Thymus (tissue), 11 donors: ENCODE measurements around the gene LSM7. TPM values are rescaled to one million over a fixed set of nuclear protein-coding genes. Genes with fewer than 3 reads are reported as not detected.
A peak's percentile ranks its signal among the peaks of the same experiment; 100 is the strongest.

Source experiments
- DNase-seq, 9 donors: peaks; one replicate each; pipeline ENCODE4 v3.0.0-alpha.2; 2013; ENCODE audit warnings: low spot score in 9 of 9, low read depth in 6 of 9, missing footprints in 1 of 9
- H3K27ac ChIP-seq, 2 donors: one replicate each; pipeline ENCODE4 v1.5.1; 2013; ENCODE audit warnings: control low read depth in 1 of 2, low read depth in 1 of 2, low read length in 1 of 2, mild to moderate bottlenecking in 1 of 2, moderate library complexity in 1 of 2
- H3K27me3 ChIP-seq, 2 donors: one replicate each; pipeline ENCODE4 v1.5.1; 2013; ENCODE audit warnings: low read length in 1 of 2; ENCODE audit not compliant: control insufficient read depth in 2 of 2, insufficient read depth in 1 of 2
- H3K36me3 ChIP-seq, 2 donors: one replicate each; pipeline ENCODE4 v1.5.1; 2013; ENCODE audit warnings: low read length in 1 of 2, mild to moderate bottlenecking in 1 of 2, moderate library complexity in 1 of 2; ENCODE audit not compliant: control insufficient read depth in 2 of 2, insufficient read depth in 2 of 2
- H3K4me1 ChIP-seq, 2 donors: one replicate each; pipeline ENCODE4 v1.5.1; 2013; ENCODE audit warnings: low read length in 2 of 2; ENCODE audit not compliant: control insufficient read depth in 2 of 2, insufficient read depth in 2 of 2
- H3K4me3 ChIP-seq, 2 donors: one replicate each; pipeline ENCODE4 v1.5.1; 2013; ENCODE audit warnings: low read length in 2 of 2, control low read depth in 1 of 2, mild to moderate bottlenecking in 1 of 2
- H3K9me3 ChIP-seq, 2 donors: one replicate each; pipeline ENCODE4 v1.5.1; 2013; ENCODE audit warnings: low read length in 1 of 2, mild to moderate bottlenecking in 1 of 2; ENCODE audit not compliant: control insufficient read depth in 2 of 2, insufficient read depth in 1 of 2
- WGBS: extraction: QIAGEN DNeasy Blood & Tissue Kit; methylation state at CpG from one replicate; pipeline ENCODE4 v1.1.7; 2013; 5-methylcytosine and 5-hydroxymethylcytosine counted together
- polyA plus RNA-seq: library from polyadenylated mRNA; stranded (reverse); fragments of 200-250 nt; gene quantifications from one replicate; pipeline ENCODE4 v1.2.3, GENCODE V29; 2013
- total RNA-seq: library from RNA; stranded (reverse); fragments of 120-200 nt; gene quantifications from one replicate; pipeline ENCODE4 v1.2.4, GENCODE V29; 2013
- donor health status: healthy.

Gene LSM7
- total and polyA plus RNA-seq, 2 donors: 175 to 243 TPM

- Histone ChIP-seq H3K27ac (no peak overlapping the region), H3K9me3 (peaks cover 1 to 18% of the 10 kb centered on the region in 2 donors), H3K4me3 (peak overlapping the region; percentile 90 to 95), H3K27me3 (no peaks in the 10 kb centered on the region), H3K36me3 (peaks cover under 1 to 14% of the 10 kb centered on the region in 2 donors), H3K4me1 (peaks cover 44 to 63% of the 10 kb centered on the region in 2 donors)
- WGBS: 91% methylated on average over 13 of the region's 13 CpGs
- no peak for DNase-seq
Observed at GRCh38 chr19:2329501-2329916, 1.1 kb upstream of the LSM7 start.

- peaks cover 43 to 63% of the 10 kb centered on the region in 2 donors for H3K4me1 ChIP-seq
Observed at GRCh38 chr19:2329149-2329478, 728 bp upstream of the LSM7 start.

GRCh38 chr19:2327773-2328400, 499 bp downstream of the LSM7 start:
- peak in 7 of 9 donors; percentile 30 to 80 (median 52) for DNase-seq
- Histone ChIP-seq H3K36me3 (peaks cover 10 to 28% of the 10 kb centered on the region in 2 donors), H3K27me3 (no peaks in the 10 kb centered on the region), H3K9me3 (peaks cover 0 to 5% of the 10 kb centered on the region in 2 donors), H3K4me1 (peaks cover 35 to 51% of the 10 kb centered on the region in 2 donors), H3K27ac (peak overlapping the region; percentile 81 to 84), H3K4me3 (peak overlapping the region; percentile 90 to 95)
- 1% methylated on average over 18 of the region's 18 CpGs for WGBS

More at GRCh38 chr19:2329149-2329478, 728 bp upstream of the LSM7 start:
- 12% methylated on average over 16 of the region's 16 CpGs for WGBS
- peak overlapping the region; percentile 26 to 58 for H3K27ac ChIP-seq
- peaks cover 0 to 14% of the 10 kb centered on the region in 2 donors for H3K9me3 ChIP-seq
- H3K4me3 ChIP-seq: peak overlapping the region; percentile 90 to 95
- H3K27me3 ChIP-seq: no peaks in the 10 kb centered on the region
- DNase-seq: no peak
- H3K36me3 ChIP-seq: peaks cover 5 to 17% of the 10 kb centered on the region in 2 donors

GRCh38 chr19:2326699-2327360, 1.6 kb downstream of the LSM7 start:
- H3K4me3 ChIP-seq: no peak overlapping the region
- no peak for DNase-seq
- H3K9me3 ChIP-seq: peaks cover 0 to 3% of the 10 kb centered on the region in 2 donors
- H3K27me3 ChIP-seq: no peaks in the 10 kb centered on the region
- WGBS: 90% methylated on average over 16 of the region's 16 CpGs
- H3K4me1 ChIP-seq: peaks cover 26 to 42% of the 10 kb centered on the region in 2 donors
- H3K27ac ChIP-seq: no peak overlapping the region
- peaks cover 14 to 35% of the 10 kb centered on the region in 2 donors for H3K36me3 ChIP-seq

- Histone ChIP-seq H3K4me1 (peaks cover 25 to 28% of the 10 kb centered on the region in 2 donors), H3K36me3 (peaks cover 26 to 42% of the 10 kb centered on the region in 2 donors)
Observed at GRCh38 chr19:2325281-2326046, 2.9 kb downstream of the LSM7 start.

GRCh38 chr19:2324220-2324948, 4.0 kb downstream of the LSM7 start:
- no peak for DNase-seq
- Histone ChIP-seq H3K4me1 (peaks cover 18 to 19% of the 10 kb centered on the region in 2 donors), H3K9me3 (no peaks in the 10 kb centered on the region), H3K4me3 (no peak overlapping the region), H3K27me3 (no peaks in the 10 kb centered on the region), H3K36me3 (peaks cover 26 to 42% of the 10 kb centered on the region in 2 donors), H3K27ac (peak overlapping the region in 1 of 2 donors; percentile 47)
- WGBS: 82% methylated on average over 34 of the region's 34 CpGs

More at GRCh38 chr19:2325281-2326046, 2.9 kb downstream of the LSM7 start:
- 19% methylated on average over 29 of the region's 29 CpGs for WGBS
- H3K4me3 ChIP-seq: no peak overlapping the region
- H3K9me3 ChIP-seq: no peaks in the 10 kb centered on the region
- no peaks in the 10 kb centered on the region for H3K27me3 ChIP-seq
- no peak overlapping the region for H3K27ac ChIP-seq
- DNase-seq: no peak

- H3K4me1 ChIP-seq: peaks cover 12 to 15% of the 10 kb centered on the region in 2 donors
- peaks cover 26 to 42% of the 10 kb centered on the region in 2 donors for H3K36me3 ChIP-seq
- H3K9me3 ChIP-seq: no peaks in the 10 kb centered on the region
- no peak overlapping the region for H3K4me3 ChIP-seq
- no peaks in the 10 kb centered on the region for H3K27me3 ChIP-seq
- no peak for DNase-seq
- no peak overlapping the region for H3K27ac ChIP-seq
- WGBS: 92% methylated on average over 19 of the region's 19 CpGs
Observed at GRCh38 chr19:2323707-2324106, 4.7 kb downstream of the LSM7 start.

- DNase-seq: no peak
- Histone ChIP-seq H3K9me3 (no peaks in the 10 kb centered on the region), H3K36me3 (peaks cover 26 to 41% of the 10 kb centered on the region in 2 donors), H3K4me1 (peaks cover 0 to 9% of the 10 kb centered on the region in 2 donors), H3K27me3 (peaks cover 0 to 2% of the 10 kb centered on the region in 2 donors), H3K4me3 (no peak overlapping the region), H3K27ac (no peak overlapping the region)
- 98% methylated on average over 39 of the region's 39 CpGs for WGBS
Observed at GRCh38 chr19:2321565-2322283, 6.7 kb downstream of the LSM7 start.
